IMR-90 (cell line): Measurements from ENCODE around the gene BCCIP. TPM values are rescaled to one million over a fixed set of nuclear protein-coding genes. Genes with fewer than 3 reads are reported as not detected.

Source experiments
- ATAC-seq: fragments of 200-7000 bp; cut with Tn5 transposase; 2 replicates; pipeline ENCODE4 v1.9.1; 2020; ENCODE audit warnings: low read depth, mild to moderate bottlenecking, moderate library complexity
- BruUV-seq: library from RNA; stranded (reverse); fragments of 400-500 nt; replicated peaks from 2 replicates; lab custom pipeline; 2021; lab: Mats Ljungman, UMichigan
- CTCF ChIA-PET: fragments of 300-600 bp; formaldehyde crosslinking; extraction: SDS; loops from one replicate; lab custom pipeline; 2021; ENCODE audit warnings: antibody characterized with exemption; lab: Yijun Ruan, JAX
- POLR2A ChIA-PET: fragments of 300-600 bp; sonication (Branson Sonifier 250); formaldehyde crosslinking; loops from one replicate; lab custom pipeline; 2022; ENCODE audit warnings: antibody characterized with exemption; ENCODE audit not compliant: unreplicated experiment; lab: Charles Lee
- DNase-seq: peaks from one replicate; pipeline ENCODE4 v3.0.0; 2013
- H2AFZ ChIP-seq: replicated peaks from 2 replicates; pipeline ENCODE3; 2013; ENCODE audit warnings: low read length, mild to moderate bottlenecking; ENCODE audit not compliant: poor library complexity
- H2AK5ac ChIP-seq: 2 replicates; pipeline ENCODE4 v1.6.1; 2013; ENCODE audit warnings: low read depth, low read length, inconsistent platforms
- H2AK9ac ChIP-seq: replicated peaks from 2 replicates; pipeline ENCODE3; 2013; ENCODE audit warnings: mild to moderate bottlenecking, low read depth, low read length, moderate library complexity; ENCODE audit not compliant: poor library complexity
- H2BK120ac ChIP-seq: 2 replicates; pipeline ENCODE4 v1.6.1; 2013; ENCODE audit warnings: low read depth, low read length, inconsistent platforms
- H2BK15ac ChIP-seq: 3 replicates; pipeline ENCODE4 v1.6.1; 2013; ENCODE audit warnings: low read depth, low read length, inconsistent platforms
- H2BK20ac ChIP-seq: 2 replicates; pipeline ENCODE4 v1.6.1; 2013; ENCODE audit warnings: low read depth, mild to moderate bottlenecking, inconsistent platforms, low read length, moderate library complexity
- H2BK5ac ChIP-seq: 2 replicates; pipeline ENCODE4 v1.6.1; 2013; ENCODE audit warnings: mild to moderate bottlenecking, low read depth, low read length, inconsistent platforms; ENCODE audit not compliant: poor library complexity, severe bottlenecking
- H3K14ac ChIP-seq: replicated peaks from 2 replicates; pipeline ENCODE4 v1.6.1; 2013; ENCODE audit warnings: low read depth, low read length, inconsistent platforms
- H3K18ac ChIP-seq: 2 replicates; pipeline ENCODE4 v1.6.1; 2013; ENCODE audit warnings: low read depth, low read length, control low read depth
- H3K23ac ChIP-seq: 2 replicates; pipeline ENCODE4 v1.6.1; 2013; ENCODE audit warnings: low read depth, low read length, inconsistent platforms
- H3K27ac ChIP-seq: 2 replicates; pipeline ENCODE4 v1.5.1; 2013; ENCODE audit warnings: mild to moderate bottlenecking, control low read depth, low read length; ENCODE audit not compliant: insufficient read depth
- H3K27me3 ChIP-seq: 2 replicates; pipeline ENCODE4 v1.6.1; 2013; ENCODE audit warnings: low read length; ENCODE audit not compliant: control insufficient read depth, insufficient read depth
- H3K36me3 ChIP-seq: 2 replicates; pipeline ENCODE4 v1.6.1; 2013; ENCODE audit warnings: low read length, mixed read lengths; ENCODE audit not compliant: control insufficient read depth, insufficient read depth
- H3K4ac ChIP-seq: 2 replicates; pipeline ENCODE4 v1.6.1; 2013; ENCODE audit warnings: low read depth, low read length, inconsistent platforms
- H3K4me1 ChIP-seq: 2 replicates; pipeline ENCODE4 v1.6.1; 2013; ENCODE audit warnings: low read length, mixed read lengths; ENCODE audit not compliant: control insufficient read depth, insufficient read depth
- H3K4me2 ChIP-seq: 2 replicates; pipeline ENCODE4 v1.6.1; 2013; ENCODE audit warnings: low read depth, mild to moderate bottlenecking, control low read depth, low read length, moderate library complexity
- H3K4me3 ChIP-seq: 2 replicates; pipeline ENCODE4 v1.5.1; 2013; ENCODE audit warnings: low read depth, mild to moderate bottlenecking, control low read depth, low read length, moderate library complexity; ENCODE audit not compliant: insufficient read depth
- H3K56ac ChIP-seq: 2 replicates; pipeline ENCODE4 v1.6.1; 2013; ENCODE audit warnings: low read length, inconsistent platforms; ENCODE audit not compliant: insufficient read depth; ENCODE audit errors: extremely low read depth
- H3K79me1 ChIP-seq, 2 experiments: 2 replicates each; pipeline ENCODE4 v1.6.1; 2013; ENCODE audit warnings: low read length in 2 of 2, inconsistent platforms in 1 of 2, low read depth in 1 of 2
- H3K9ac ChIP-seq: 2 replicates; pipeline ENCODE4 v1.6.1; 2013; ENCODE audit warnings: low read depth, low read length, control low read depth
- H3K9me1 ChIP-seq: 2 replicates; pipeline ENCODE4 v1.6.1; 2013; ENCODE audit warnings: low read length, inconsistent platforms; ENCODE audit not compliant: insufficient read depth
- H3K9me3 ChIP-seq: 2 replicates; pipeline ENCODE4 v1.6.1; 2013; ENCODE audit warnings: low read length; ENCODE audit not compliant: control insufficient read depth, insufficient read depth
- H4K20me1 ChIP-seq: 2 replicates; pipeline ENCODE4 v1.6.1; 2013; ENCODE audit warnings: low read length, inconsistent platforms; ENCODE audit not compliant: insufficient read depth
- H4K5ac ChIP-seq: 2 replicates; pipeline ENCODE4 v1.6.1; 2013; ENCODE audit warnings: mild to moderate bottlenecking, low read depth, low read length, control low read depth
- H4K8ac ChIP-seq, 2 experiments: 2 replicates each; pipeline ENCODE4 v1.6.1; 2013; ENCODE audit warnings: low read depth in 2 of 2, low read length in 2 of 2, control low read depth in 1 of 2, inconsistent platforms in 1 of 2
- H4K91ac ChIP-seq: 2 replicates; pipeline ENCODE4 v1.6.1; 2013; ENCODE audit warnings: low read depth, low read length, inconsistent platforms; ENCODE audit not compliant: insufficient read depth
- BHLHE40 ChIP-seq: fragments of 150-350 bp; IDR thresholded peaks from 2 replicates; pipeline ENCODE4 v1.6.1; 2016; ENCODE audit warnings: mild to moderate bottlenecking, low read depth, low read length
- CHD1 ChIP-seq: IDR thresholded peaks from 2 replicates; pipeline ENCODE4 v1.6.1; 2012; ENCODE audit warnings: low read depth, low read length, improper control_type of control experiment
- CTCF ChIP-seq: conservative IDR thresholded peaks from 2 replicates; pipeline ENCODE4 v1.5.1; 2012; ENCODE audit warnings: mild to moderate bottlenecking, low read depth, low read length, improper control_type of control experiment
- FOS ChIP-seq: fragments of 150-350 bp; IDR thresholded peaks from 2 replicates; pipeline ENCODE4 v1.6.1; 2016; ENCODE audit warnings: low read depth, low read length
- MAFK ChIP-seq: IDR thresholded peaks from 2 replicates; pipeline ENCODE4 v1.6.1; 2012; ENCODE audit warnings: low read depth, low read length, improper control_type of control experiment
- MAZ ChIP-seq: IDR thresholded peaks from 2 replicates; pipeline ENCODE4 v1.6.1; 2012; ENCODE audit warnings: low read depth, mild to moderate bottlenecking, low read length, improper control_type of control experiment, moderate library complexity, borderline replicate concordance
- MXI1 ChIP-seq: IDR thresholded peaks from 2 replicates; pipeline ENCODE4 v1.6.1; 2012; ENCODE audit warnings: low read depth, mild to moderate bottlenecking, low read length, moderate library complexity, borderline replicate concordance
- NFE2L2 ChIP-seq: fragments of 150-350 bp; IDR thresholded peaks from 2 replicates; pipeline ENCODE4 v1.6.1; 2016; ENCODE audit warnings: low read depth, mild to moderate bottlenecking, low read length
- RFX5 ChIP-seq: IDR thresholded peaks from 2 replicates; pipeline ENCODE4 v1.8.0; 2012; ENCODE audit warnings: low read depth, mild to moderate bottlenecking, low read length, moderate library complexity
- SMC3 ChIP-seq: fragments of 150-350 bp; IDR thresholded peaks from 2 replicates; pipeline ENCODE4 v1.6.1; 2016; ENCODE audit warnings: low read depth, mild to moderate bottlenecking, antibody characterized with exemption, low read length, moderate library complexity
- USF2 ChIP-seq: fragments of 150-350 bp; IDR thresholded peaks from 2 replicates; pipeline ENCODE4 v1.6.1; 2017; ENCODE audit warnings: mild to moderate bottlenecking, antibody characterized with exemption, low read length, low read depth
- WGBS, 2 experiments: methylation state at CpG; one replicate each; pipeline versions ENCODE4 v1.1.5 to v1.1.7; 2013; ENCODE audit warnings: missing lambda C conversion rate in 2 of 2; ENCODE audit not compliant: insufficient read length in 1 of 2; ENCODE audit errors: extremely low coverage in 2 of 2; 5-methylcytosine and 5-hydroxymethylcytosine counted together
- dilution Hi-C: fragments of 300-500 bp; cut with HindIII; formaldehyde crosslinking; loops from one replicate; pipeline ENCODE4 v1.14.3; 2018; ENCODE audit warnings: low sequenced_read_pairs; ENCODE audit not compliant: unreplicated experiment
- in situ Hi-C: fragments of 300-500 bp; cut with MboI; formaldehyde crosslinking; loops from 3 replicates; pipeline ENCODE4 v1.14.3; 2019; ENCODE audit warnings: low sequenced_read_pairs, inconsistent platforms, mixed read lengths
- intact Hi-C: fragments of 100-400 bp; cut with micrococcal nuclease; formaldehyde crosslinking; loops from 2 replicates; pipeline ENCODE4 v1.10.0; 2022
- polyA plus RNA-seq, 3 experiments: library from polyadenylated mRNA; depleted of rRNA; stranded (reverse); fragments of >200 nt; gene quantifications; 2 replicates each; pipeline ENCODE4 v1.2.3, GENCODE V29; 2012; ENCODE audit warnings: low replicate concordance in 1 of 3
- total RNA-seq: library from RNA; depleted of rRNA; stranded (reverse); fragments of >200 nt; gene quantifications from 2 replicates; pipeline ENCODE4 v1.2.3, GENCODE V29; 2012

Gene BCCIP
- total and polyA plus RNA-seq, 2 of the 4 experiments (the other 2 are of a cell fraction): 31.9 to 49.2 TPM

- no peak overlapping the region for H2BK5ac ChIP-seq
- H4K8ac ChIP-seq: no peak overlapping the region
- H2BK20ac ChIP-seq: no peak overlapping the region
- ATAC-seq: no peak
- H3K18ac ChIP-seq: no peak overlapping the region
- no peak overlapping the region for H3K4ac ChIP-seq
- H3K36me3 ChIP-seq: peaks cover 3% of the 10 kb centered on the region
- dilution Hi-C loops: no loop called here
- no peak overlapping the region for H2AFZ ChIP-seq
- TF ChIP-seq RFX5 (no peak), MAFK (no peak), CHD1 (no peak), MAZ (no peak), BHLHE40 (no peak), USF2 (no peak), FOS (no peak), CTCF (no peak), MXI1 (no peak), NFE2L2 (no peak), SMC3 (no peak)
- H4K91ac ChIP-seq: no peak overlapping the region
- no peak overlapping the region for H3K56ac ChIP-seq
- ChIA-PET CTCF (no interaction called here), POLR2A (no interaction called here)
- no TSS peak for BruUV-seq
- no peaks in the 10 kb centered on the region for H3K9me3 ChIP-seq
- H3K23ac ChIP-seq: no peak overlapping the region
- no peak overlapping the region for H2AK9ac ChIP-seq
- no peak overlapping the region for H2AK5ac ChIP-seq
- no peak overlapping the region for H3K27ac ChIP-seq
- no peak overlapping the region for H3K14ac ChIP-seq
- H2BK15ac ChIP-seq: no peak overlapping the region
- no peak overlapping the region for H3K9ac ChIP-seq
- H3K4me2 ChIP-seq: no peak overlapping the region
- no peak overlapping the region for H2BK120ac ChIP-seq
- peaks cover 6% of the 10 kb centered on the region; the same call in 1 of the 2 replicates for H3K4me1 ChIP-seq
- peaks cover 8% of the 10 kb centered on the region; the same call in 1 of the 2 replicates for H4K20me1 ChIP-seq
- intact Hi-C loops: no loop called here
- H3K4me3 ChIP-seq: no peak overlapping the region
- H3K27me3 ChIP-seq: no peaks in the 10 kb centered on the region
- DNase-seq: no peak
- no peaks in the 10 kb centered on the region for H3K9me1 ChIP-seq
- WGBS, 2 experiments: no CpG with 5 or more reads among the region's 1 CpG
- H3K79me1 ChIP-seq: peaks cover 20 to 40% of the 10 kb centered on the region in 2 experiments
- in situ Hi-C loops: no loop called here
- H4K5ac ChIP-seq: no peak overlapping the region
Observed at GRCh38 chr10:125820701-125821100, 2.6 kb upstream of the BCCIP start.
